Suppressor macrophage treated with lipopolysaccharide for 4 hours (primary cell): ENCODE results near the gene GRM6.
A peak's percentile ranks its signal among the peaks of the same experiment; 100 is the strongest.

Source experiments
- DNase-seq: peaks from one replicate; pipeline ENCODE4 v3.0.0-alpha.2; 2020

Gene GRM6

DNA sequence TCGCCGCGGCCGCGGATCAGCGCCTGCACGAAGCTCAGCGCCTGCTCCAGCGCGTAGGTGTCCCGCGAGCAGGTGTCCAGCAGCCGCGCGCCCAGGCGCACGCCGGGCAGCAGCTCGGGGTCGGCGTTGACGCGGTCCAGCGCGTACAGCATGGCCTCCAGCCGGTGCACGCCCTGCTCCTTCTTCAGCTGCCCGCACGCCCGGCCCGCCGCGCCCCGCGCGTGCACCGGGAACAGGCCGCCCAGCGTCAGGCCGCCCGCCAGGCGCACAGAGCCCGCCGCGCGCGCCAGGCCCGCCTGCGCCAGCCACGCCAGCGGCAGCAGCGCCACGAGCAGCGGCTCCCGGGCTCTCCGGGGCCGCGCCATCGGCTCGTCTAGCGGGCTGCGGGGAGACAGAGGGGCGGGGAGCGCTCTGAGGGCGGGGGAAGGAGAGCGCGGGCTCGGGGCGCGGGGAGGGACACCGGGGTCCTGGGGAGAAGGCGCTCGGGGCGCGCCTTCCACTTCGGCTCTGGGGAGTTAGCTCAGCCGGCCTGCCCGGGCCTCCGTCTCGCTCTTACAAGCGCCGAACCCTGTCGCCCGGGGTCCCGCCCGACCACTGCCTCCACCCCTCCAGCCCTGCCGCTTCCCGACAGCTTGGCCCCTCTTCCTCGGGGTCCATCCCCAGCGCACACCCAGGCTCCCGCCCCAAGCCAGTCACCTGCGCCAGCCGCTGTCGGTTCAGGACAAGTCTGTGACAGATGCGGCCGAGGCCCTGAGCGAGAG, at the start of gene GRM6:
Gene GRM6, minus strand, starts transcription at position 741 of the 761 bp plus-strand sequence. Its CDS starts 376 bp downstream, at position 365.
- no peak for DNase-seq

DNA sequence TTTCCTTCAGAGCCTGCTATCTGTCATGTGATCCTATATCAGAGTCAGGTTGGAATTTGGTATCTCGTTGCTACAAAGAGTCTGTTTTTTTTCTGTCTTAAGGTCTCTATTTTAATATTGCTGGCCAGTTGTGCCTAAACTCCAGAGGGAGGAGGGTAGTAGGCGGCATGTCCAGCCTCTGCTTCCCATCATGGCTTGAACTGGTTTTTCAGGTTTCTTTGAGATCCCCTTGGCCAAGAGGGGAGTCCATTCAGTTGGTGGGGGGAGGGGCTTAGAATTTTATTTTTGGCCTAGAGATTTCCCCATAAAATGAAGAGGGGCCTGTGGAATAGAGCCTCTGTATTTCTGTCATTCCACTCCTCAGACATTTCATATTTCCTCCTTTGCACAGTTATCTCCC, 49.6 kb upstream of the GRM6 start:
- no peak for DNase-seq

DNA sequence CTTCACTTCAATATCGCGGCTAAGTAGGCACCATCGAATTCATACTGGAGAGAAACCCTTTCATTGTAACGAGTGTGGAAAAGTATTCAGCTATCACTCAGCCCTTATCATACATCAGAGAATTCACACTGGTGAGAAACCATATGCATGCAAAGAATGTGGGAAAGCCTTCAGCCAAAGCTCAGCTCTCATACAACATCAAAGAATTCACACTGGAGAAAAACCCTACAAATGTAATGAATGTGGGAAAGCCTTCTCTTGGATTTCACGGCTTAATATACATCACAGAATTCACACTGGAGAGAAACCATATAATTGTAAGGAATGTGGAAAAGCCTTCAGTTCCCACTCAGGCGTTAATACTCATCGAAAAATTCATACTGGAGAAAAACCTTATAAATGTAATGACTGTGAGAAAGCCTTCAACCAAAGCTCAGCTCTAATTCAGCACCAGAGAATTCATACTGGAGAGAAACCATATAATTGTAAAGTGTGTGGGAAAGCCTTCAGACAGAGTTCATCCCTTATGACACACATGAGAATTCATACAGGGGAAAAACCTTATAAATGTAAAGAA, 38.0 kb upstream of the GRM6 start:
- no peak for DNase-seq

DNA sequence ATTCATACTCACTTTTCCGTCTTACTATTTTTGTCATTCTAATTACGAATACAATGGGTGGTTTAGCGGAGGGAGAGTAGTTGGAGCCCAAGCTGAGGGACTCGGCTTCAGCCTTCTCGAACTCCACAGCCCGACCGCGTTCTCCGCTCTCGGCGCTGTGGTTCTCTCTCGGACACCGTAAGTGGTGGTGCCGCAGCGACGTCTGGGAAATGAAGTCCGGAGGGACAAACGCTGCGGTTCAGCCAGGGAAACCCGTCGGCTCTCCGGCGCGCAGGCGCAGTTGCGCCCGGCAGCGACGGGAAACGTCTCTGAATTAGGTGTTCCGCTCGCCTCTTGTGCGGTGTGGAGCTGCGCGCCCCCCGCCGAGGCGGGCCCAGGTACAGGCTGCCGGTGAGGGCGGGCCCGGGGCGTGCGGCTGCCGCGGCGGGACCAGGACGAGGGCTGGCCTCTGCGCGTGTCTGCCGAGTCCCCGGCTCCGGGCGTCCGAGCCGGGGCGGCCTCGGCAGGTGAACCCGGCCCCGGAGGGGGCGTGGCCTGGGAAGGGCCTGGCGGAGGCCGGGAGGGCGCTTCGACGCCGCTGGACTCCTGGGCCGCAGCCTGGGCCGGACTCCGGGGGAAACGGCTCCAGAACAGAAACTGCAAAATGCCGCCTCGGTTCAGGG, 28.5 kb upstream of the GRM6 start, which contains the start of gene ZNF879:
Gene ZNF879, plus strand, starts transcription at position 277 of the 662 bp plus-strand sequence. CDS start 1,201 bp downstream, outside the sequence.
- DNase-seq: peak; percentile 97

DNA sequence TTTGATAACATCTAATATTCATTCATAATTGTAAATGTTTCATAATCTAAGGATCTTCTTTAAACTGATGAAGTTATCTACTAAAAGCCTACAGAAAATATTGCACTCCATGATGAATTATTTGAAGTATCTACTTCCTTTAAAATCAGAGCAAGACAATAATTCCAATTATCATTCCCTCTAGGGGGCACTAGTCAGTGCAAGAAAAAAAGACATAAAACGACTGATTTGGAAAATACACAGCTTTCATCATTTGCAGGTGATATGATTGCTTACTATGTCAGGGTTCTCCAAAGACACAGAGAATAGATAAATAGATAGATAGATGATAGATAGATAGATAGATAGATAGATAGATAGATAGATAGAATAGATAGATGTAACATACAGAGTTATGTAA, 13.5 kb upstream of the GRM6 start:
- DNase-seq: no peak

- no peak for DNase-seq
These were observed 11.4 kb upstream of the GRM6 start for GRCh38 chr5:179006564-179006963.

DNA sequence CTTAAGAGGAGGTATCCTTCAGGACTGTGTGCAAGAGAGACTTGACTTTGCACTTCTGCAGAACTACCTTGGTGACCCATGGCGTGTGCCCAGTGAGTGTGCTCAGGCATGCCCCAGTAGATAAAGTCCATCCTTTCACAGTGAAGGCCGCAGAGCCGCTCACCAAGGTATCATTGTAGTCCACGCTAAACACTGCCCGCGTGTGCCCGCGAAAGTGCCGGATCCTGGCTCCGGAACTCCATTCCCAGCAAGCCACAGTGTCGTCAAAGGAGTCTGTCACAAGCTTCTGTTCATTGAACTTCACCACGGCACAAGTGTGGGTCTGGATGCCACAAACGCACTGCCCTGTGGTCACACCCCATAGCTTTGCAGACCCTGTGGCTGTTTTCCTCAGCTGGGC, 3.3 kb upstream of the GRM6 start:
- DNase-seq: no peak

DNA sequence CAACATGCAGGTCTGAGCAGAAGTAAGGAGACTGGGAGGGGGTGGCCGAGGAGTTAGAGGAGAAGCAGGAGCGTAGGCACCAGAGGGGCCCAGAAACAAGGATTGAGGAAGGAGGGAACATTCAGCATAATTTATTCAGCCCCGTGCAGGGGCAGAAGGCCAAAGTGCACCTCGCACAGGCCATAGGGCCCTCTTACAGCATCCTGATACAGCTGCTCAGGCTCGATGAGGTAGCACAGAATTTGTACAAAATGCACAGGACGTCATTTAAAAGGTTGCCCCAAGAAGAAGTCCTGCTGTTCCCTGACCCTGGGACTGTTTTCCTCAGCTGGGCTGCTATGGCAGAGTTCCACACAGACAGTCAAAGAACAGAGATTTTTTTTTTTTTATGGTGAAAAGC, 2.1 kb upstream of the GRM6 start:
- no peak for DNase-seq

GRCh38 chr5:178996156-178996555, 1.0 kb upstream of the GRM6 start:
- DNase-seq: no peak

DNA sequence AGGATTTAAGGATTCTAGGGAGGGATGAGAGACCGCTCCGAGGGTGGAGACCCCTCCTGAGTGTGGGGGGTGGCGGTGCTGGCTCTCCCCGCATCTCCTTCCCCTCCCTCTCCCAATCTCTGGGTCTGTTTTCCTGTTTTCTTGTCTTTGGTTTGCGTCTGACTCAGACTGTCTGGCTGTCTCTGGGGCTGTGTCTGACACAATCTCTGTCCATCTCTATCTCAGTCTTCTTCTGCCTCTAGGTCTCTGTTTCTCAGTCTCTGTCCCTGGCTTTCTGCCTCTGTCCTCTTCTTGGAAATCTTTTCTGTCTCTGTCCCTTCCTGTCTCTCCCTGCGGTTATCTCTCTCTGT, 196 bp upstream of the GRM6 start:
- DNase-seq: no peak

DNA sequence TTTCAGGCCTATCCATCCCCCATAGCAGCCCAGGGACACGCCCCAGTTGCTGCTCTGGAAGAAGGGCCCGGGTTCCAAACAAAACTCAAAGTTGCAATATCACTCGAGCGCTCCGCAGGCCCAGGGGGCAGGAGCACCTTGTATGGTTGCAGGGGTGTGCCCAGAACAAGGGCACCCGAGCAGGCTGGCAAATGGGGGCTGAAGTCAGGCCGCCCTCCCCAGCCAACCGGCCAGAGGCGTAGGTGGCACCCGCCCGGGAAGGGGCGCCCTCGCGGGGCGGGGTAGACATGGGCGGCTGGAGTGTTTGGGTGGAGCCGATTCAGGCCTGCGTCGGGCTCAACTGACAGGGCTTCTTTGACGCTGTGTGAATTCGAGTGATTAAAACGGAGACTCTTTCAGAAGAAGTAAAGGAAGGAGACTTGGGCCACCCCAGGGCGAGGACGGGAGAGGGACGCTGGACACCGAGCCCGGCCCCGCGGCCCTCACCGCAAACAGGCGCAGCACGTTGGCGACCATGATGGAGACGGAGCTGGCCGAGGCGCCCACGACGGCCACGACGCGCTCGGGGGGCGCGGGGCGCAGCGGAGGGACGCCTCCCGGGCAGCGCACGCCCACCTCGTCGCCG, 1.1 kb downstream of the GRM6 start:
- no peak for DNase-seq

- DNase-seq: no peak
These were observed 1.8 kb downstream of the GRM6 start for GRCh38 chr5:178993236-178993765.

DNA sequence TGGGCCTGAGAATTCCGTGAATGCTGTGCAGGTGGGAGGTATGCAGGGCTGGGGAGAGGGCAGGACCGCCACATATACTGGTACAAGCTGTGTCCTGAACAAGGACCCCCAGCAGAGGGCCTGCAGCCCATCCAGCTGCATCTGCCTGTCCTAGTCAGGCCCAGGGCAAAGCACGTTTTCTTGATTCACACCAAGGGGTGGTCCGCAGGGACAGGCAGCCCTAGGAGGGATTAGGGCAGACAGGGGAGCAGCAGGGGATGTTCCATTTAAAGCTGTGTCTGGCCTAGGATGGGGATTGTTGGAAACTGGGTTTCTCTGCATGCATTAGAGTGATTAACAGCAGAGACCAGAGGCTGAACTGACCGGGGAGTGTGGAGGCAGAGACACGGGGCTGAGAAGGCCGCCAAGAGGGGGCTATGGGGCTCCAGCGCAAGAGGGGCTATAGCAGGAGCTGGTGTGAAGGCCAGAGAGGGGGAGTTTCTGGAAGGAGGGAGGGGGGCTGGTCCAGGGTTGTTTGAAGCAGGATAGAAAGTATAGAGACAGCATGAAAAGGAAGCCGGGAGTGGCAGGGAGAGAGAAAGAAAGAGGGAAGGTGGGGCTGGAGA, 2.7 kb downstream of the GRM6 start:
- DNase-seq: no peak

DNA sequence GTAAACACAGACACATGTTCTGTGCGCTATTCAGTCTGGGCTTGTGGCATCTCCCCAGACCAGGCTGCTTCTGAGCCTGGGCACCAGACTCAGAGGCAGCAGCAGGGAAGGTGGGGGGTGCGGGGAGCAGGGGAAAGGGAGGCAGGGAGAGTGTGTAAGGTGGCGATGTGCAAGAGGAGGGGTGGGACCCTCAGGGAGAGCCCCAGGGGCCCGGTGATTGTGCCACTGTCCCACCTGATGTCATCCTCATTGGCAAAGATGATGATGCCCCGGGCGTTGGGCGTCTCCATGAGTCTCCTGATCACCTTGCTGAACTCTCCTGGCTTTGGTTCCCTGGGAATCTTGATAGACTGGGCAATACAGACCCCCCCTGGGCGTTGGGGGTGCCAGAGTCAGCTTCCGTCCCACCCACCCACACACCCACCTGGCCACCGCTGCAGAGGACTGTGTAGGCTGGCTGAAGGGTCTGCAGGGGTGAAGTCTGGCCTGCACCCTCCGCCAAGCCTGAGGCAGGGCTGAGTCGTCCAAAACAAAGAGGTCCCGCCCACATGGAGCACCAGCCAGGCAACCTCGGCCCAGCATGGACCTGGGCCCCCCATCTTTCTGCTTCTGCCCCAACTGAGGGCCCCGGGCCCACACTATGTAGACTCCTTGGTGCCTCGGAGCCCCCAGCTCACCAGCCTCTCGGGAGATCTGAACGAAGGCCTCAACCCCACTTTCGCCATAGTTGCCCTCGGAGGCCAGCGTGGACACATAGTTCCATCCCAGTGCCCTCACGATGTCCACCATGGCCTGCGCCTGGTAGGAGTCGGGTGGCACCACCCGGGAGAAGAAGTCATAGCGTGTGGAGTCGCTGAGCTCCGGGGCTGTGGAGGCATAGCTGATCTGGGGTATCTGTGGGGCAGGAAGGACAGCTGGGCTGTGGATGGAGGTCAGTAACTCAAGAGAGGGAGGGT, 3.7 kb downstream of the GRM6 start:
- DNase-seq: no peak

DNA sequence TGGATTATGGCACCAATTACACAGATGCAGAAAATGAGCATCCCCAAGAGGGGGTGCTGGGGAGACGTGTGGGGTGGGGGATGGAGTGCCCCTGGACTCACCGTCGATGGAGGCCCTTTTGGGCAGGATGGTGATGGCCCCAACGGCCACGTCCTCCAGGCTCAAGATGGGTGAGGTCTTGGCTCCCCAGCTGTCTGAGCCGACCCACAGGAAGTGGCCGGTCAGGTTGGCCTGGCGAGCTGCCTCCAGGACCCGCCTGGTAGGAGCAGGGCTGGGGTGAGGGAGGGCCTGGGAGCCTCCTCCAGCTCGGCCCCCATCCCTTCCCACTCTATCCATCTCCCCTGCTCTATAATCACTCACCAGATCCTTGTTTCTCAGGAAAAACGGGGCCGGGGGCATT, 4.6 kb downstream of the GRM6 start:
- DNase-seq: no peak

DNA sequence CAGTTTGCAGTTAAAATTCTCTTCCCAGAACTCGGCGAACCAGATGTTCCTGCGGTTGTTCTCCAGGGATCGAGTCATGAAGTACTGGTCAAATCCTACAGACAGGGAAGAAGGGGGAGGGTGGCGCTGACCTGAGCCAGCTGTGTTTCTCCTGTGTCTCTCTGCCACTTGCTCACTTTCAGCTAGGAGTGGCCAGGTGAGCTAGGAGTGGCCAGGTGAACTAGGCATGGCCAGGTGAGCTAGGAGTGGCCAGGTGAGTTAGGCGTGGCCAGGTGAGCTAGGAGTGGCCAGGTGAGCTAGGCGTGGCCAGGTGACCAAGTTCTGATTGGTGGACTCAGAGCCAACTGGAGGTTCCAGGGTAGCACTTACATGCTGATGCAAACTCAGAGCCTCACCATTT, 5.8 kb downstream of the GRM6 start:
- no peak for DNase-seq

GRCh38 chr5:178988436-178989220, 6.5 kb downstream of the GRM6 start:
- no peak for DNase-seq

DNA sequence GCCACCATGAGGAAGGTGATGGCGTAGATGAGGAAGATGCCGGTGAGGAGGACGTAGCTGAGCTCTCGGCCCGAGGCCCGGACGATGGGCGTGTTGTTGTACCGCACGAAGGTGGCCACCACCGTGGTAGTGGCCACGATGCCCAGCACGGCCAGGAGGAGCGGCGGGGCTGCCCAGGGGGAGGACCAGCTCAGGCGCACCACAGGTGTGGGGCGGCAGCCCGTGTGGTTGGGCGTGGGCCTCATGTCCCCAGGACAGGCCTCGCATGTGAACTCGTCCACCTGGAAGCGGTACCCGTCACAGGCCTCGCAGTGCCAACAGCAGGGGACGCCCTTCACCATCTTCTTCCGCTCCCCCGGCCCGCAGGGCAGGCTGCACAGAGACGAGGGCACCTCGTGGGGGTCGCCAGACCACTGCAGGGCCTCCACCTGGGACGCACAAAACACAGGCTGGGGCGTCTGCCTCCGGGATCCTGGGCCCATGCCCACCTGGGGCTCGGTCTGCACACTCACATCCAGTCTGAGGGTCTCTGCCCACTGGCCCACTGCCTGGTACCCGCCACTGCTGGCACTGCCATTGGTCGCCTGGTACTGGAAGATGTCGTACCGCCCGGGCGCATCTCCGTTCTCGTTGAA, 8.7 kb downstream of the GRM6 start:
- no peak for DNase-seq

- no peak for DNase-seq
These were observed 10.7 kb downstream of the GRM6 start for GRCh38 chr5:178984145-178985072.
